Activated CD4-positive, alpha-beta T cell treated with anti-CD3 and anti-CD28 coated beads, Interleukin-2, amount 50 U/mL, for 16 hours (primary cell): ENCODE measurements around the gene C19orf38.
"Not testable (repeated sequence)": the region's sequence is repeated elsewhere in the genome, so short reads cannot be mapped to it uniquely, and the experiment has no call there.

ENCODE experiments used
- DNase-seq: peaks from one replicate; pipeline ENCODE4 v3.0.0-alpha.2; 2020

Gene C19orf38

GRCh38 chr19:10877608-10878007, 29.4 kb downstream of the C19orf38 start:
- DNase-seq = not testable (repeated sequence)

DNA sequence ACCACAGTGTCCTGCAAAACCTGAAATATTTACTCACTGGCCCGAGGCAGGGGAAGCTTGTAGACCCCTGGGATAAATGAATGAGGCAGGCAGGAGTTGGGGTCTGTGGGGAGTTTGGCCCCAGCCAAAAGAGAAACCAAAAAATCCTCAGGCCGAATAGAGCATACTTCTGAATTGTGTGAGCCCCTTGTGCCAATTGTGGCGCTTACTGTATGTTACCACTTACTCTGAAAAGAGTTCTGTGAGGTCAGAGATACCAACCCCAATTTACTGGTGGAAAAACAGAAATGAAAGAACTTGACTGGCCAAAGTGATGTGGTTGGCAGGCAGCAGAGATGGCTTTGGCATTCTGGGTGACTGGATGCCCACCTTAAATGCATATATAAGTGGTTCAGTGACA, 30.0 kb downstream of the C19orf38 start:
- DNase-seq = no peak

- DNase-seq = no peak
These were observed 33.3 kb downstream of the C19orf38 start for GRCh38 chr19:10881403-10882107.

GRCh38 chr19:10882108-10882457, 33.9 kb downstream of the C19orf38 start:
- no peak for DNase-seq

DNA sequence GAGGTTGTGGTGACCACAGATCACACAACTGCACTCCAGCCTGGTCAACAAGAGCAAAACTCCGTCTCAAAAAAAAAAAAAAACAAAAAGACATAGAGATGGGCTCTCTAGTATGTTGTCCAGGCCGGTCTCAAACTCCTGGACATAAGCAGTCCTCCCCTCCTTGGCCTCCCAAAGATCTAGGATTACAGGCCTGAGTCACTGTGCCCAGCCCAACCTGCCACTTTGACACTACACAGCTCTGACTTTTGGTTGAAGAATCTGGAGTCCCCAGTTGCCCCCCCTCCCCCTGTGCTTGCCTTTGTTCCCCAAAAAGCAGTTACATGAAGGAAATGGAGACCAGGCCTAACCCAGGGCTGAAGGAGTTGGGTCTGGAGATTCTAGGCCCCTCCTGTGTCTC, 36.1 kb downstream of the C19orf38 start:
- DNase-seq = no peak

- no peak for DNase-seq
These were observed 37.3 kb downstream of the C19orf38 start for GRCh38 chr19:10885201-10886169.

GRCh38 chr19:10887616-10888367, 39.6 kb downstream of the C19orf38 start:
- DNase-seq = no peak

- DNase-seq = no peak
These were observed 40.2 kb downstream of the C19orf38 start for GRCh38 chr19:10888421-10888866.

DNA sequence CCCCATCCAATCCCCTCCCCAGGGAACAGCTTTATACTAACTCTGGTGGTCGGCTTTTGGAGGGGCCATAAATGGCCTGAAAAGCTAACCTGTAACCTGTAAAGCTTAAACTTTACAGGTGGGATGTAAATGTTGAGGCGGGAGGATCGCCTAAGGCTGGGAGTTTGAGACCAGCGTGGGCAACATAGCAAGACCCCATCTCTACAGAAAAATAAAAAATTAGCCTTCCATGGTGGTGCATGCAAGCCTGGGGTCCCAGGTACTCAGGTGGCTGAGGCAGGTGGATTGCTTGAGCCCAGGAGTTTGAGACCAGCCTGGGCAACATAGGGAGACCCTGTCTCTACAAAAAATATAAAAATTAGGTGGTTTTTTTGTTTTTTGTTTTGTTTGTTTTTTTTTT, 41.7 kb downstream of the C19orf38 start:
- DNase-seq = no peak

- DNase-seq = no peak
These were observed 43.3 kb downstream of the C19orf38 start for GRCh38 chr19:10891405-10892086.

DNA sequence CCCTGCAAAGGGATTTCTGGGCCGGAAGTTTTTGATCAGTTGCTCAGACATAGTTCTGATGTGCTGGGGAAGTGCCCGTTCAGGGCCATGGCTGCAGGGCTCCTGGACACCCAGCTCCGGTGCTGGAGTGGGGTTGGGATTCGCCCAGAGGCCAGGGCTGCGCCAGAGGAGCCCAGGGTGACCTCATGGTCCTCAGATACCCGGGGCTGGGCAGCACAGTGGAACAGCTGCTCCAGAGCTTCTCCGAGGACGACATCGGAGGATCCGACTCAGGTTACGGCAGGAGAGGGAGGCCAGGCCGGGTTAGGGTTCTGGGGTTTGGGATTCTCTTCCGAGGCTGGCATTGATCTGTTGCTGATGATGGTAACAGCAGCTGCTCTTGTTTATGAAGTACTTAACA, 44.0 kb downstream of the C19orf38 start:
- no peak for DNase-seq

DNA sequence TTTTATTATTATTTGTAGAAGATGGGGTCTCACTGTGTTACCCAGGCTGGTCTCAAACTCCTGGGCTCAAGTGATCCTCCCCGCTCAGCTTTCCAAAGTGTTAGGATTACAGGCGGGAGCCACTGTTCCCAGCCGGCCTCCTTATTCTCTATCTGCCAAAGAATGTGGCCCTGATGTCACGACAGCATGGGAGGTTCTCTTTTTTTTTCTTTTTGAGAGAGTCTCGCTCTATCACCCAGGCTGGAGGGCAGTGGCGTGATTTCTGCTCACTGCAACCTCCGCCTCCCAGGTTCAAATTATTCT, 46.6 kb downstream of the C19orf38 start:
- no peak for DNase-seq

GRCh38 chr19:10895363-10895762, 47.1 kb downstream of the C19orf38 start:
- no peak for DNase-seq

GRCh38 chr19:10895920-10896319, 47.7 kb downstream of the C19orf38 start:
- DNase-seq = no peak

DNA sequence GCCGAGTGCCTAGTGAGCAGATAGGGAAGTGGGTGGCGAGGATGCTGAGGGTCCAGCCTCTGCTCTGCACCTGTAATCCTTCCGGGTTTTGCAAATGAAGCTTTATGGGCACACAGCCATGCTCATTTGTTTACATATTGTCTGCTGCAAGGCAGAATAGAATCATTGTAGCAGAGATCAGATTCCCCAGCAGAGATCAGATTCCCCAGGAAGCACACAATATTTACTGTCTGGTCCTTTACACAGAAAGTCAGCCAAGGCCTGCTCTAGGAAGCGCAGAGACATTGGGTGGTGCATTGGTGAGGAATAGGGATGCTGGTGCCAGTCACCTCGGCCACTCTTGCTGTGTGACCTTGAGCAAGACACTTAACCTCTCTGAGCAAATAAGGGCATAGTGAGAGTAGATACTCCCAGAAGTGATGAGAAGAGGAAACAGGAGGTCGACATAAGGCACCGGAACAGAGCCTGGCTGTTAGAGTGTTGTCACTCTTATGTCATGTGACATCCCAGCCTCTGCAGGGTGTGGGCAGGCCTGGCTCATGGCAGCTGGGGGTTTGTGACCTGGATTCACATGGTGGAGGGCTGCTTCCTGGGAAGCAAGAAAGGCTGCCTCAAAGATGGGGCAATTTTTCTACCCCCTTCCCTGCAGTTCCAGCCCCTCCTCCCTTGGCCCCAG, 48.8 kb downstream of the C19orf38 start:
- DNase-seq = no peak

- DNase-seq = no peak
These were observed 50.4 kb downstream of the C19orf38 start for GRCh38 chr19:10898633-10899032.

GRCh38 chr19:10899151-10899653, 51.0 kb downstream of the C19orf38 start:
- no peak for DNase-seq

- no peak for DNase-seq
These were observed 59.7 kb downstream of the C19orf38 start for GRCh38 chr19:10907925-10908324.

DNA sequence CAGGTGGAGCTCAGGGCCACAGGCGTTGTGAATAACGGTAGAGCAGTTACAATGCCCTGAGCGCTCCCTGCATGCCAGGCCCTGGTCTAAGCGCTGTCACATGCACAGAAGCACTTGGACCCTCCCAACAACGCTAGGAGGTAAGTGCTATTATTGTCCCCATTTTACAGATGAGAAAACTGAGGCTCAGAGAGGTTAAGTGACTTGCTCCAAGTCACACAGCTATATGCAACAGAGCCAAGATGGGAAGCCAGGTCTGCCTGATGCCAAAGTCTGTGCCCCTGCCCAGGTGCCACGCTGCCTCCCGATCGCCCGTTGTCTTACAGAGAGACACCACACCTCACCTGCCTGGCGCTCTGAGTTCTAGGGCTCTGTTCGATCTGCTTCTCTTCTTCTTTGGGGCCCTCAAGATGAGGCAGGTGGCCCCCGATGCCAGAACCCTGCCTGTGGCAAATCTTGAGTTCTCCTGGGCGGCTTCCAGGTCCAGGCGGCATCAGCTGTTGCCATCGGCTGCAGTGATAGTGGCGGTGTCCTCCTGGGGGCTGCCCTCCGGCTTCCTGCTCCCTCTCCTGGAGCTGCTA, 60.3 kb downstream of the C19orf38 start:
- DNase-seq = no peak

- no peak for DNase-seq
These were observed 63.6 kb downstream of the C19orf38 start for GRCh38 chr19:10911579-10912363.

DNA sequence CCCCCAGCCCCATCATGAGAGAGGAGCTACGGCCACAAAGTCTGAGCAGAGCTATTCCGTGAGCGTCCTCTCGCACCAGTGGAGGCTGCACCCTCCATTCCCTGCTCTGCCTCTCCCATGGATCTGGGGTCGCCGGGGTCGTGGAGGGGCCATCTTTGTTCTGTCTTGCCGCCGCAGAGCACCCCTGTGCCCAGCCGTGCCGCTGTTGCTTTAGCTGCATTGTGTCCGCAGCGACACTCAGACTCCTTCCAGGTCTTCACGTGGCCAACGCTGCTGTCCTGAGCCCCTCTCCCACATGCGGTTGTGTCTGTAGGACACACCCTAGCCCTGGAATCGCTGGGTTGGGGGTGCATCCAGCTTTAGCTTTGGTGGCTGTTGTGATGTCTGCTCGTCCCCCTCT, 64.4 kb downstream of the C19orf38 start:
- DNase-seq = no peak
